ENCODE measurements around the gene EPB41.
"Not testable (repeated sequence)": the region's sequence is repeated elsewhere in the genome, so short reads cannot be mapped to it uniquely, and the experiment has no call there.

EPB41 gene

DNA sequence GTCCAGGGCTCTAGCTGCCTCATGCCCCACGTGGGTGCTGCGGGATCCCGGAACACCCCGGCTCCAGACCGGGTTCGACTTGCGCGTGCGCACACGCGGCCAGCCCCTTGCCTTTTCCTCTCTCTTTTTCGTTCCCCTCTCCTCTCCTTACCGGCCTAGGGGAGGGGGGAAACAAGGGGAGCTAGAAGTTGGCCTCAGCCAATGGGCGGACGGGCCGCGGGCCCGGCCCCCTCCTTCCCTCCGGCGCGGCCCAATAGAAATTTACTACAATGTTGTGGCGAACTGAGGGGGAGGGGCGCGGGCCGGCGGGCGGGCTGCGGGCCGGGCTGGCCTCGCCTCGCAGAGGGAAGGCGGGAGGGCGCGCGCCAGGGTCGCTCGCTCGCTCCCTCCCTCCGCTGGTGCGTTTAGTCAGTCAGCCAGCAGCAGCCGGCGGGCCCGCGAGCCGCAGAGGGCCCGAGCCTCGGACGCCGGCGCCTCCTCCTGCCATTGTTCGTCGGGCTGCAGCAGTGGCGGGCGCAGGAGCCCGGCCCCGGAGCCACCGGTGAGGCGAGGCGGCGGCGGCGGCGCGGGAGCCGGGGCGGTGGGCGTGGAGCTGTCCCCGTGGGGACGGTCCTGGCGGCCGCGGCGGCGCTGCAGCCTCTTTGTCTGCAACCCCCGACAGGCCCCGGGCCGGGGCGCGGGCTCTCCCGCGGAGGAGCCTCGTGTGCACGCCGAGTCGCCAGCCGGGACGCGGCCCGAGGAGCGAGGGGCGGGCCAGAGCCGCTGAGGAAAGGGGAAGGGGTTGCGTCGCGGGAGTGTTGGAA, at the start of gene EPB41:
TSS of gene EPB41 (plus strand) at position 342 of the 803 bp plus-strand sequence. CDS start 72,869 bp downstream, outside the sequence.
- H3K27me3 Mint-ChIP-seq = no peaks in the 10 kb centered on the region
- H3K4me3 Mint-ChIP-seq = peak within 1 kb of the TSS; percentile 95
- peak within 1 kb of the TSS; percentile 95 for H3K27ac Mint-ChIP-seq
- no peaks in the 10 kb centered on the region for H3K9me3 Mint-ChIP-seq
- H3K36me3 Mint-ChIP-seq (ENCODE audit: low read depth) = peaks cover 5% of the 10 kb centered on the region
- peaks cover 55% of the 10 kb centered on the region for H3K4me1 Mint-ChIP-seq (ENCODE audit: low read depth)

DNA sequence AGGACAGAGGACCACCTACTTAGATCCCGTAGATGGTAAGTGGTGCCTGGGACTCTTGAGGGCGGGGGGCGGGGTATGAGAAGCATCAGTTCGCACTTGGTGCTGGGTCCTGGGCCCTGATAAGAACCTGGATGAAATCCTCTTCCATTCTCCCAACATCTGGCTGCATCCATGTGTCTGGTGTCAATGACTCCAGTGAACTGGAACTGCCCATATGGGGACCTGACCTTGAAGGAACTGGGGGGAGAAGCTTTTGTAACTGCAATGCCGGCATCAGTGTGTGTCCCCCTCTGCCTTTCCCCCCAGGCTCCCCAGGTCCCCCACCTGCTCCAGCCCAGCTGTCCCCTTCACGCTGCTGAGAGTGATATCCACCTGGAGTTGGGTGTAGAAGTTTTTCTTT, 49.7 kb upstream of the EPB41 start:
- no peak overlapping the region for H3K27ac Mint-ChIP-seq
- H3K27me3 Mint-ChIP-seq = peaks cover under 1% of the 10 kb centered on the region
- H3K4me1 Mint-ChIP-seq (ENCODE audit: low read depth) = no peaks in the 10 kb centered on the region
- H3K9me3 Mint-ChIP-seq = no peaks in the 10 kb centered on the region
- no peak overlapping the region for H3K4me3 Mint-ChIP-seq
- no peaks in the 10 kb centered on the region for H3K36me3 Mint-ChIP-seq (ENCODE audit: low read depth)

DNA sequence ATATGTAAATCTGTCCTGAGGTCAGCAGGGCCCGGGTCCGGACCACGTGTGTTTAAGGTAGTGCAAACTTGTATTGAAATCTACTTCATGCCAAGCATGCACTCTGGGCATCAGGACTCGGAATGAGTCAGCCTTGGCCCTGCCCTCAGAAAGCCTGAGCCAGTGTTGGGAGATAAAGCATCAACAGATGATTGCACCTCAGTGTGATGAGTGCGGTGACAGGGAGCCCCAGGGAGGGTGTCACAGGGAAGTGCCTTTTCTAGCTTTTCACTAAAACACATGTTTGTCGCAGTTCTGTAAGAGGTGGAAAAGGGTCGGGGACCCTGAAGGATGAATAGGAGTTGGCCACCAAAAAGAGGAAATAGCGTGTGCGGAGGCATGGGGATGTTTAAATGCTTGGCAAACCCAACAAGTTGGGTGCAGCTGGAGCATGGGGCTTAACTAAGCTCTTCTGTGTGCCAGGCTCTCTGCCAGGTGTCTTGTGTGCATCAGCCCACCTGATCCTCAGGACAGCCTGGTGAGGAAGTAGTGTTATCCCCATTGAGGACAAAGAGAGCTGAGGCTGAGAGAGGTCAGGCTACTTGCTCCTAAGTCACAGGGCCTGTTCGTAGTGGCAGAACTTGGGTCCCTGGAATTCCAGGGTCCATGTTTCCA, 48.2 kb upstream of the EPB41 start:
- Mint-ChIP-seq H3K4me1 (ENCODE audit: low read depth) (no peaks in the 10 kb centered on the region), H3K36me3 (ENCODE audit: low read depth) (no peaks in the 10 kb centered on the region), H3K4me3 (no peak overlapping the region), H3K27ac (no peak overlapping the region), H3K27me3 (peaks cover 3% of the 10 kb centered on the region), H3K9me3 (no peaks in the 10 kb centered on the region)

DNA sequence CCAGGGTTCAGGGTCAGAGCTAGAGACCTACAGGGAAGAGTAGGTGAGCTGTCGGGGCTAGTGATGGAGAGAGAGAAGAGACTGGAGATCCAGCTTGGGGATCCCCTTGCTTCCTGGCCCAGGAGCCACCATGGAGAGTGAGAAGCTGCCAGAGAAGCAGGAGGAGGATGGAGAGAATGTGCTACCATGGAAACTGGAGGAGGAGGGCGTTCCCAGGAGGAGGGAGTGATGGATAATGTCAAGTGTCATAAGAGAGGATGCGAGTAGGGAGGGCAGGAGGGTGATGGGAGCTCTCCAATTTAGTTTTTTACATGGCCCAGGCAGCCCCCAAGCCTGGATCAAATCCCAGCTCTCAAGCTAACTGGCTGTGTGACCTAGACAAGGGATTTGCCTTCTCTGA, 46.5 kb upstream of the EPB41 start:
- H3K27me3 Mint-ChIP-seq = peaks cover 3% of the 10 kb centered on the region
- no peak overlapping the region for H3K4me3 Mint-ChIP-seq
- no peaks in the 10 kb centered on the region for H3K4me1 Mint-ChIP-seq (ENCODE audit: low read depth)
- no peaks in the 10 kb centered on the region for H3K36me3 Mint-ChIP-seq (ENCODE audit: low read depth)
- H3K27ac Mint-ChIP-seq = no peak overlapping the region
- H3K9me3 Mint-ChIP-seq = no peaks in the 10 kb centered on the region

DNA sequence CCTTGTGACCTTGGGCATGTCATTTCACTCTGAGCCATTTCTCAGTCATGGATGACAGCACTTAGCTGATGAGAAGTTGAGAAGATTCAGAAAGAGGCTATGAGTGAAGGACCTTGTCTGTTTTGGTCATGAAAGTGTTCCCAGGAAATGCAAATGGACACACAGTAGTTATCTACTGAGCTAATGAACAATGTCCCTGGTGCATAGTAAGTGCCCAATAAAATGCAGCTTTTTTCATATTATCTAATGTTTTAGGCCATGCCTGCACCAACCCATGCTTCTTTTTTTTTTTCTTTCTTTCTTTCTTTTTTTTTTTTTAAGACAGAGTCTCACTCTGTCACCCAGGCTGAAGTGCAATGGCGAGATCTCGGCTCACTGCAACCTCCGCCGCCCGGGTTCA, 44.4 kb upstream of the EPB41 start:
- no peaks in the 10 kb centered on the region for H3K4me1 Mint-ChIP-seq (ENCODE audit: low read depth)
- H3K27me3 Mint-ChIP-seq = peaks cover 3% of the 10 kb centered on the region
- H3K36me3 Mint-ChIP-seq (ENCODE audit: low read depth) = no peaks in the 10 kb centered on the region

DNA sequence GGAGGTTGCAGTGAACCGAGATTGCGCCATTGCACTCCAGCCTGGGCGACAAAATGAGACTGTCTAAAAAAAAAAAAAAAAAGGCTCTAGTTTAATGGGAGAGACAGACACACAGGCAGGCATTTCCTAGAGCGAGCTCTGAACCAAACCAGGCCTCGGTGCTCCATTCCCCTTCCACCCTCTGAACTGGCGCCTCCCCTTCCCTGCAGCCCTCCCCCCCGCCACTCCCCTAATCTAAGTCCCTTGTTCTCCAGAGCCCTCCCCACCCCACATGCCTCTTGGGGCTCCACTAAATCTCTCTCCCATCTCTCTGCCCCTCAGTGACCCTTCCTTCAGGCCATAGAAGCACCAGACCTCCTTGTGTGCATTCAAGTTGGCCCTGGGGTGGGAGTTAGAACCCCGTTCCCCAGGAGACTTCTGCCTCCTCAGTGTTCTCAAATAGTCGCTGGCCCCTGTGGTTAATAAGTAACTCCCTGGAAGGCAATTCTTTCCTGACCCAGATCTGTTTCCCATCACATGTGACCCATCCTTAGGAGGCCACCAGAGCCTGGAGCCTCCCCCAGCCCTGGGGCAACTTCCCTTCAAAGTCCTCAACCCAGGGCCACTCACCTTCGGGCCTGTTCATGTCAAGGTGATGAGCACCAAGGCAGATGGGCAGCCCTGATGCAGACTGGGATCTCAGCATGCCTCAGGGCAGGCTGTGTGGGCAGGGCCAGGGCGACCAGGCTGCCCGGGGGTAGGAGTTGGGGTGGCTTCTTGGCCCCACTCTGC, 42.6 kb upstream of the EPB41 start:
- H3K4me3 Mint-ChIP-seq = no peak overlapping the region
- H3K27me3 Mint-ChIP-seq = peaks cover 6% of the 10 kb centered on the region
- H3K36me3 Mint-ChIP-seq (ENCODE audit: low read depth) = no peaks in the 10 kb centered on the region
- H3K27ac Mint-ChIP-seq = no peak overlapping the region
- no peaks in the 10 kb centered on the region for H3K9me3 Mint-ChIP-seq
- no peaks in the 10 kb centered on the region for H3K4me1 Mint-ChIP-seq (ENCODE audit: low read depth)

More for the DNA sequence above, 44.4 kb upstream of the EPB41 start:
- Mint-ChIP-seq H3K27ac (no peak overlapping the region), H3K4me3 (no peak overlapping the region), H3K9me3 (no peaks in the 10 kb centered on the region)

DNA sequence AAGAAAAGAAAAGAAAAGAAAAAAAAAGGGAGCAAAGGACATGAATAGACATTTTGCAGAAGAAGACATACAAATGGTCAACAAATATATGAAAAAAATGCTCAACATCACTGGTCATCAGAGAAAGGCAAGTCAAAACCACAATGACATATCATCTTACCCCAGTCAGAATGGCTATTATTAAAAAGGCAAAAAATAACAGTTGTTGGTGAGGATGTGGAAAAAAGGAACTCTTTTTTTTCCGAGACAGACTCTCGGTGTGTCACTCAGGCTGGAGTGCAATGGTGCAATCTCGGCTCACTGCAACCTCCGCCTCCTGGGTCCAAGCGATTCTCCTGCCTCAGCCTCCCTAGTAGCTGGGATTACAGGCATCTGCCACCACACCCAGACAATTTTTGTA, 39.2 kb upstream of the EPB41 start:
- not testable (repeated sequence) for H3K9me3 Mint-ChIP-seq; H3K27me3 Mint-ChIP-seq; H3K27ac Mint-ChIP-seq; H3K4me1 Mint-ChIP-seq (ENCODE audit: low read depth); H3K36me3 Mint-ChIP-seq (ENCODE audit: low read depth); H3K4me3 Mint-ChIP-seq

DNA sequence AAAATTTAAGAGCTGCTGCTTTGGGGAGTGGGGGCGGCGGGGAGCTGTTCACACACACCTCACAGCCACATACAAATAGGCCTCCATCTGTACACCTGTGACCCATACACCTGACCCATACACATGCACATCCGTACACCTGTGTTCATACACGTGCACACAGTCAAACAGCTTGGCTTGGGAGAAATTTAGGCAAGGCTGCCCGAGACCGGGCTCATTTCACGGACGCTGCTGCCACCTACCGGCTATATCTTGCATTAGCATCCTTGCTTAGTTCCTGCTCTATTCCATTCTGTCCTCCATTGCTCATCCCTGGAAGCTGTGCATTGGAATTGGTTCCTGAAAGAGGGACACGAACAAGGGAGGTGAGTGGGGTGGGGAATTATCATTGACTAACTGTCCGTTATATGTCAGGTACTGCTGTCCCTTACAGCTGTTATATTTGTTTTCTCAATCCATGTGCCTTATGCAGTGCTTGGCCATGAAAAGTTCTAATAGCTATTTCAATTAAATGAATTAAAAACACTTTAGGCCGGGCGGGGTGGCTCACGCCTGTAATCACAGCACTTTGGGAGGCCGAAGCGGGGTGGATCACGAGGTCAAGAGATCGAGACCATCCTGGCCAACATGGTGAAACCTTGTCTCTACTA, 37.1 kb upstream of the EPB41 start:
- Mint-ChIP-seq H3K4me3 (no peak overlapping the region), H3K27ac (no peak overlapping the region), H3K4me1 (ENCODE audit: low read depth) (peaks cover 7% of the 10 kb centered on the region), H3K36me3 (ENCODE audit: low read depth) (no peaks in the 10 kb centered on the region), H3K9me3 (no peaks in the 10 kb centered on the region), H3K27me3 (peaks cover 3% of the 10 kb centered on the region)

DNA sequence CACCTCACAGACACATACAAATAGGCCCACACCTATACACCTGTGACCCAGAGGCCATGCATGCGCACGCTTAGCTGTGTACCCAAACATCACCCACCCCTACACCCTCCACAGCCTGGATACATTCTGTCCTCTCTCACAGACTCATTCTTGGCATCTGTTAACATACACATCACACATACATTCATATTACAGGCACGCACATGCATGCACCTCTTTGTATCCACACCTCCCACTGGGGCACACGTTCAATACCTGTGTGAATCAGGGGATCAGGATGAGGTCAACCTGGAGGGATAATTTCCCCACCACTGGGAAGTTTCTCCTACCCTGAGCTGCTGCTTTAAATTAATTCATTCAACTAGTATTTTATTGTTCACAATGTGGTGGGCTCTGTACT, 35.6 kb upstream of the EPB41 start:
- H3K27me3 Mint-ChIP-seq = peaks cover 3% of the 10 kb centered on the region
- H3K4me1 Mint-ChIP-seq (ENCODE audit: low read depth) = peaks cover 16% of the 10 kb centered on the region

DNA sequence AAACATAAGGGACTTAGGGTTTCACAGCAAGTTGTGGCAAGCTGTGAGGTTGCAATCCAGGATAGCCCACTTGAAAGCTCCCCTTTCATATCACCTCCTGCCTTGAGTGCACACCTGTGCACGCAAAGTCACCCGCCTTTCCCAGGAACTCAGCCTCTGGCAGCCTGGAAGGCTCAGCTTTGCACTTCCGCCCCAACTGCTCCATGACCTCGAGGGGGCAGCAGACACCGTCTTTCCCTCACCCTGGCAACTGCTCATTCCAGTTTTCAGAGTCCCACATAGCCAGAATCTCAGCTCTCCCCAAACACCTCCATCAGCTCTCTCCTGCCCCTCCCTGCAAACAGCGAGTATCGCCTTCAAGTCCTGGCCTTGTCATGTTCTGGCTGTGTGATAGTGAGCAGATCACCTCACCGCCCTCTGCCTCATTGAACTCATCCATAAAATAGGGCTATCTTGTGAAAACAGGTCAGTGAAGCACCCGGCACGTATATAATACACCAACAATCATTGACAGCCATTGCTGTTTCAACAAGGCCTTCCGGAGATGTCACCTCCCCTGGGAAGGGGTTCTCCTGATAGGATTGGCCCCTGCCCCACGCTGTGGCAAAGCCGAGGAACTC, 32.2 kb upstream of the EPB41 start:
- Mint-ChIP-seq H3K36me3 (ENCODE audit: low read depth) (no peaks in the 10 kb centered on the region), H3K4me1 (ENCODE audit: low read depth) (peaks cover 45% of the 10 kb centered on the region), H3K27ac (no peak overlapping the region), H3K27me3 (no peaks in the 10 kb centered on the region), H3K9me3 (no peaks in the 10 kb centered on the region), H3K4me3 (no peak overlapping the region)

More for the DNA sequence above, 35.6 kb upstream of the EPB41 start:
- Mint-ChIP-seq H3K36me3 (ENCODE audit: low read depth) (no peaks in the 10 kb centered on the region), H3K27ac (no peak overlapping the region), H3K9me3 (no peaks in the 10 kb centered on the region), H3K4me3 (no peak overlapping the region)

DNA sequence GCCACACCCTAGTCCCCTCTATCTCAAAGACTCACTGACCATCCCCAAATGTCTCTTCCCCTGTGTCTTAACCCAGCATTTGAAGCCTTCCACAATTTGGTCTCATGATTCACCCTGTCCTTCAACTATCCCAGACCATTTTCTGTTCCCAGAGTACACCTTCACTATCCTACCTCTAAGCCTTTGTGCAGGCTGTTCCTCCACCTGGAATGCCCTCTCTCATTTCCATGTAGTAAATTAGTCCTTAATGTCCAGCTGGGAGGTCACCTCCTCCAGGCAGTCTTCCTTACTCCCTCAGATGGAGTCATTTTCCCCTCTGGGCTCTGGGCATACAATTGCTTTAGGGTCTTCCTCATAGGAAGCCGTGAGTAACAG, 31.1 kb upstream of the EPB41 start:
- H3K27ac Mint-ChIP-seq = no peak overlapping the region
- no peaks in the 10 kb centered on the region for H3K9me3 Mint-ChIP-seq
- no peaks in the 10 kb centered on the region for H3K27me3 Mint-ChIP-seq
- no peak overlapping the region for H3K4me3 Mint-ChIP-seq
- H3K36me3 Mint-ChIP-seq (ENCODE audit: low read depth) = no peaks in the 10 kb centered on the region
- peaks cover 50% of the 10 kb centered on the region for H3K4me1 Mint-ChIP-seq (ENCODE audit: low read depth)

DNA sequence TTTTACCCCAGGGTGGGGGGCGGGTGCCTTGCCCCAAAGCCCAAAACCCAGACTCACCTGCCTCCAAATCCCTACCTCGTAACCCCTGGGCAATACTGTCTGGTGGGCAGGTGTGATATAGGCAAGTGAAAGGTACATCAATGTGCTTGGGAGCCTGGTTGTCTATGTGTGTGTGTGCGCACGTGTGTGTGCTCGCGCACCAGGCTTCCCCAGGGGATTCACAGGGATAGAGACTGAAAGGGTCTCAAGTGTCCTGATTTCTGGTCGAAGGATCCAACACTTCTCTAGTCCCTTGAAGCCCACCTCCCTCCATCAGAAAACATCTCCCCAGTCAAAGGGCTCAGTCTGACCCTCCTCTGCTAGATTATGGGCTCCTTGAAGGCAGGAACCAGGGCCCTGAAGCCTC, 28.9 kb upstream of the EPB41 start:
- Mint-ChIP-seq H3K4me3 (no peak overlapping the region), H3K27ac (peak overlapping the region; percentile 63), H3K4me1 (ENCODE audit: low read depth) (peaks cover 65% of the 10 kb centered on the region), H3K9me3 (no peaks in the 10 kb centered on the region), H3K27me3 (no peaks in the 10 kb centered on the region), H3K36me3 (ENCODE audit: low read depth) (no peaks in the 10 kb centered on the region)

DNA sequence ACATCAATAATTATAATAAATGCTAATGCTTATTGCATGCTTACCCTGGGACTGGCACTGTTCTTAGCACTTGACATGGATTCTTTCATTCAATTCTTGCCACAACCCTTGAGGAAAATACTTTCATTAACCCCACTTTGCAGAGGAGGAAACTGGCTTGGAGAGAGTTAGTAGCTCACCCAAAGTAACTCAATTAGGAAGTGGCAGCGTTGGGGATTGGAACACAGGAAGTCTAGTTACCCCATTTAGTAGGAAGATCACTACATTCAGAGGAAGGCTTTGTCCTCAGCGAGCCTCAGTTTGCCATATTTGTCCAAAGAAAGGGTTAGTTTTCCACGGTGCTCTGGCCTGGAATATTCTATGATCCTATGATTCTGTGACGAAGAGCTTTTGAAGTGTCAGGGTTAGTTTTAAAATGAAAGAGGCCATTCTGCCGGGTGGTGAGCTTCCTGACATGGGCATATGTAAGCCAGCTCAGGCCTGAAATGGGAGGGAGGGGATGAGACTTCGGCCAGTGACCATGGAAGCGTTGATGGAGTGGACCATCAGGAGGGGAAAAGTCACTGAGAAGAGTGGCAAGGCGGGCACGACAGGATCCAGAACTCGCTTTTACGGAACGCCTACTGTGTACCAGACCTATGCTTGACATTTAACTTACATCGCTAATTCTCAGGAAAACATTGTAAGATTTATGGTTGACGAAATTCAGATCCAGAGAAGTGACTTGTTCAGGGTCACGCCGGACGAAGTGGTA, 28.2 kb upstream of the EPB41 start:
- peaks cover 2% of the 10 kb centered on the region for H3K36me3 Mint-ChIP-seq (ENCODE audit: low read depth)
- peak overlapping the region; percentile 79 for H3K4me3 Mint-ChIP-seq
- H3K27me3 Mint-ChIP-seq = no peaks in the 10 kb centered on the region
- H3K4me1 Mint-ChIP-seq (ENCODE audit: low read depth) = peaks cover 65% of the 10 kb centered on the region
- H3K27ac Mint-ChIP-seq = peak overlapping the region; percentile 90
- H3K9me3 Mint-ChIP-seq = no peaks in the 10 kb centered on the region
